Measurements from ENCODE around the gene CD160.
"Not testable (repeated sequence)": the region's sequence is repeated elsewhere in the genome, so short reads cannot be mapped to it uniquely, and the experiment has no call there.

GRCh38 chr1:145726193-145726592, 6.9 kb downstream of the CD160 start:
- not testable (repeated sequence) for TF ChIP-seq POLR2AphosphoS5, POLR2A (IDR thresholded peaks at IDR 0.05)

All from breast epithelium (tissue), 3 donors.